Activated naive CD8-positive, alpha-beta T cell treated with anti-CD3 and anti-CD28 coated beads, Interleukin-2, amount 10 ng/mL, durations not matched to agents 7 days and 5 days (primary cell): ENCODE results near the gene MXRA7. TPM values are rescaled to one million over a fixed set of nuclear protein-coding genes. Genes with fewer than 3 reads are reported as not detected.
A peak's percentile ranks its signal among the peaks of the same experiment; 100 is the strongest.

Source experiments
- ATAC-seq: fragments of 150-1000 bp; cut with Tn5 transposase; one replicate; pipeline ENCODE4 v1.10.0; 2021; ENCODE audit warnings: low read depth, moderate library complexity
- POLR2A ChIA-PET: fragments of 350-600 bp; sonication (Branson Sonifier 250); formaldehyde crosslinking; loops from one replicate; lab custom pipeline; 2021; ENCODE audit warnings: antibody characterized with exemption; lab: Charles Lee
- DNase-seq: peaks from one replicate; pipeline ENCODE4 v3.0.0; 2021
- H3K27ac Mint-ChIP-seq: one replicate; pipeline ENCODE4 v1.8.0; 2022; ENCODE audit warnings: mild to moderate bottlenecking, mixed read lengths
- H3K27me3 Mint-ChIP-seq: one replicate; pipeline ENCODE4 v1.8.0; 2022; ENCODE audit warnings: mild to moderate bottlenecking, moderate library complexity, mixed read lengths
- H3K36me3 Mint-ChIP-seq: one replicate; pipeline ENCODE4 v1.8.0; 2021; ENCODE audit warnings: mild to moderate bottlenecking, mixed read lengths
- H3K4me1 Mint-ChIP-seq: one replicate; pipeline ENCODE4 v1.8.0; 2021; ENCODE audit warnings: mixed read lengths
- H3K4me3 Mint-ChIP-seq: one replicate; pipeline ENCODE4 v1.8.0; 2022; ENCODE audit warnings: mild to moderate bottlenecking, moderate library complexity, mixed read lengths
- H3K9me3 Mint-ChIP-seq: one replicate; pipeline ENCODE4 v1.8.0; 2021; ENCODE audit warnings: mixed read lengths
- total RNA-seq, 2 experiments: library from RNA; stranded (reverse); gene quantifications; one replicate each; pipeline ENCODE4 v1.2.3, GENCODE V29; 2021

MXRA7 gene
- total RNA-seq, 2 experiments from 2014 or later = 34.4 to 37.2 TPM

- H3K9me3 Mint-ChIP-seq = no peaks in the 10 kb centered on the region
- ATAC-seq (no peak), DNase-seq (no peak)
- POLR2A ChIA-PET = interaction anchor here (0.6 kb wide), 1 partner anchor 182 kb away, joined by 3 read pairs; the partner anchor contains the start of gene RHBDF2
- peaks cover 3% of the 10 kb centered on the region for H3K36me3 Mint-ChIP-seq
- peaks cover 4% of the 10 kb centered on the region for H3K4me1 Mint-ChIP-seq
- H3K27ac Mint-ChIP-seq = no peak overlapping the region
- no peaks in the 10 kb centered on the region for H3K27me3 Mint-ChIP-seq
- no peak overlapping the region for H3K4me3 Mint-ChIP-seq
Measured at GRCh38 chr17:76683011-76683755, 27.6 kb downstream of the MXRA7 start.

GRCh38 chr17:76682296-76682695 lies 28.5 kb downstream of the MXRA7 start:
- no peaks in the 10 kb centered on the region for H3K9me3 Mint-ChIP-seq
- DNase-seq (no peak), ATAC-seq (no peak)
- POLR2A ChIA-PET = interaction anchor here (1.7 kb wide), 1 partner anchor 10 kb away, joined by 8 read pairs; no protein-coding TSS in a partner anchor
- peak overlapping the region; percentile 17 for H3K27ac Mint-ChIP-seq
- H3K36me3 Mint-ChIP-seq = peaks cover 3% of the 10 kb centered on the region
- H3K4me3 Mint-ChIP-seq = no peak overlapping the region
- no peaks in the 10 kb centered on the region for H3K27me3 Mint-ChIP-seq
- peaks cover 4% of the 10 kb centered on the region for H3K4me1 Mint-ChIP-seq

- Mint-ChIP-seq H3K4me1 (peaks cover 4% of the 10 kb centered on the region), H3K27me3 (no peaks in the 10 kb centered on the region), H3K36me3 (peaks cover 3% of the 10 kb centered on the region), H3K4me3 (no peak overlapping the region), H3K27ac (no peak overlapping the region), H3K9me3 (no peaks in the 10 kb centered on the region)
- POLR2A ChIA-PET = interaction anchor here (0.6 to 1.7 kb wide), 2 partner anchors 10 to 135 kb away, joined by 3 to 8 read pairs; no protein-coding TSS in a partner anchor
- peak; percentile 62 for ATAC-seq
- peak; percentile 74 for DNase-seq
Measured at GRCh38 chr17:76681222-76682137, 29.3 kb downstream of the MXRA7 start.

- no peak for DNase-seq
- POLR2A ChIA-PET = no interaction called here
- Mint-ChIP-seq H3K4me1 (peaks cover 4% of the 10 kb centered on the region), H3K4me3 (peak overlapping the region; percentile 7), H3K27ac (peak overlapping the region; percentile 18), H3K9me3 (no peaks in the 10 kb centered on the region), H3K27me3 (no peaks in the 10 kb centered on the region), H3K36me3 (peaks cover 3% of the 10 kb centered on the region)
- ATAC-seq = no peak
Measured at GRCh38 chr17:76679239-76679638, 31.5 kb downstream of the MXRA7 start.

GRCh38 chr17:76678330-76678729 lies 32.4 kb downstream of the MXRA7 start:
- Mint-ChIP-seq H3K4me1 (peaks cover 9% of the 10 kb centered on the region), H3K27me3 (no peaks in the 10 kb centered on the region), H3K4me3 (no peak overlapping the region), H3K27ac (no peak overlapping the region), H3K36me3 (peaks cover 3% of the 10 kb centered on the region), H3K9me3 (no peaks in the 10 kb centered on the region)
- peak; percentile 60 for DNase-seq
- POLR2A ChIA-PET = interaction anchor here (0.6 to 1.1 kb wide), 3 partner anchors 20 to 796 kb away, joined by 3 to 5 read pairs (median 3); no protein-coding TSS in a partner anchor
- peak; percentile 89 for ATAC-seq

- ATAC-seq = no peak
- Mint-ChIP-seq H3K4me3 (no peak overlapping the region), H3K27ac (no peak overlapping the region), H3K36me3 (peaks cover 3% of the 10 kb centered on the region), H3K9me3 (no peaks in the 10 kb centered on the region), H3K4me1 (peaks cover 15% of the 10 kb centered on the region), H3K27me3 (no peaks in the 10 kb centered on the region)
- POLR2A ChIA-PET = interaction anchor here (0.6 to 1.1 kb wide), 3 partner anchors 20 to 795 kb away, joined by 3 to 5 read pairs (median 3); no protein-coding TSS in a partner anchor
- DNase-seq = no peak
Measured at GRCh38 chr17:76677406-76677805, 33.4 kb downstream of the MXRA7 start.

GRCh38 chr17:76676629-76677028 lies 34.1 kb downstream of the MXRA7 start:
- DNase-seq (no peak), ATAC-seq (no peak)
- peaks cover 3% of the 10 kb centered on the region for H3K36me3 Mint-ChIP-seq
- no peak overlapping the region for H3K4me3 Mint-ChIP-seq
- no peaks in the 10 kb centered on the region for H3K9me3 Mint-ChIP-seq
- no peak overlapping the region for H3K27ac Mint-ChIP-seq
- no peaks in the 10 kb centered on the region for H3K27me3 Mint-ChIP-seq
- peaks cover 18% of the 10 kb centered on the region for H3K4me1 Mint-ChIP-seq
- POLR2A ChIA-PET = interaction anchor here (0.6 kb wide), 1 partner anchor 9 kb away, joined by 4 read pairs; no protein-coding TSS in a partner anchor

GRCh38 chr17:76675648-76676047 lies 35.1 kb downstream of the MXRA7 start:
- no peak overlapping the region for H3K4me3 Mint-ChIP-seq
- no peaks in the 10 kb centered on the region for H3K27me3 Mint-ChIP-seq
- H3K27ac Mint-ChIP-seq = no peak overlapping the region
- H3K9me3 Mint-ChIP-seq = no peaks in the 10 kb centered on the region
- H3K36me3 Mint-ChIP-seq = peaks cover 3% of the 10 kb centered on the region
- peaks cover 23% of the 10 kb centered on the region for H3K4me1 Mint-ChIP-seq
- POLR2A ChIA-PET = interaction anchor here (0.7 kb wide), 1 partner anchor 17 kb away, joined by 13 read pairs; no protein-coding TSS in a partner anchor
- DNase-seq = no peak
- no peak for ATAC-seq

- DNase-seq (no peak), ATAC-seq (no peak)
- Mint-ChIP-seq H3K9me3 (no peaks in the 10 kb centered on the region), H3K27ac (no peak overlapping the region), H3K36me3 (peaks cover 4% of the 10 kb centered on the region), H3K27me3 (no peaks in the 10 kb centered on the region), H3K4me1 (peaks cover 32% of the 10 kb centered on the region), H3K4me3 (no peak overlapping the region)
- POLR2A ChIA-PET = no interaction called here
Measured at GRCh38 chr17:76674600-76674999, 36.2 kb downstream of the MXRA7 start.

- H3K36me3 Mint-ChIP-seq = peaks cover 2% of the 10 kb centered on the region
- H3K4me3 Mint-ChIP-seq = no peak overlapping the region
Measured at GRCh38 chr17:76673729-76674128, 37.0 kb downstream of the MXRA7 start.

GRCh38 chr17:76672892-76673291 lies 37.9 kb downstream of the MXRA7 start:
- POLR2A ChIA-PET = interaction anchor here (1.5 to 2.1 kb wide), 2 partner anchors 116 to 180 kb away, joined by 3 to 22 read pairs; no protein-coding TSS in a partner anchor
- DNase-seq = no peak
- Mint-ChIP-seq H3K4me3 (peak overlapping the region; percentile 89), H3K4me1 (peaks cover 32% of the 10 kb centered on the region), H3K27ac (peak overlapping the region; percentile 96), H3K27me3 (no peaks in the 10 kb centered on the region), H3K9me3 (no peaks in the 10 kb centered on the region), H3K36me3 (peaks cover 2% of the 10 kb centered on the region)
- ATAC-seq = no peak

More at GRCh38 chr17:76673729-76674128, 37.0 kb downstream of the MXRA7 start:
- ATAC-seq (no peak), DNase-seq (no peak)
- POLR2A ChIA-PET = interaction anchor here (1.5 kb wide), 1 partner anchor 181 kb away, joined by 3 read pairs; no protein-coding TSS in a partner anchor
- H3K4me1 Mint-ChIP-seq = peaks cover 32% of the 10 kb centered on the region
- H3K27me3 Mint-ChIP-seq = no peaks in the 10 kb centered on the region
- H3K9me3 Mint-ChIP-seq = no peaks in the 10 kb centered on the region
- H3K27ac Mint-ChIP-seq = peak overlapping the region; percentile 50

GRCh38 chr17:76672270-76672851 lies 38.4 kb downstream of the MXRA7 start:
- H3K4me3 Mint-ChIP-seq = peak overlapping the region; percentile 89
- DNase-seq = no peak
- H3K27ac Mint-ChIP-seq = peak overlapping the region; percentile 96
- H3K4me1 Mint-ChIP-seq = peaks cover 32% of the 10 kb centered on the region
- no peak for ATAC-seq
- POLR2A ChIA-PET = interaction anchor here (1.0 to 2.1 kb wide), 12 partner anchors 9 to 179 kb away, joined by 3 to 22 read pairs (median 6); partner anchors contain the start of genes JMJD6, METTL23 and MFSD11
- H3K36me3 Mint-ChIP-seq = peaks cover 2% of the 10 kb centered on the region
- H3K27me3 Mint-ChIP-seq = peaks cover 2% of the 10 kb centered on the region
- H3K9me3 Mint-ChIP-seq = no peaks in the 10 kb centered on the region
